K562 (cell line): ENCODE measurements around the gene MCCC1. TPM values are rescaled to one million over a fixed set of nuclear protein-coding genes. Genes with fewer than 3 reads are reported as not detected.

Experiments used
- CBX3 ChIP-seq, 2 experiments: IDR thresholded peaks; 1 replicate in 1 of 2; 2 replicates in 1 of 2; pipeline ENCODE4 v1.6.1; 2012; ENCODE audit warnings: inconsistent platforms in 2 of 2, low read length in 2 of 2, borderline replicate concordance in 1 of 2, control low read depth in 1 of 2
- ETV6 ChIP-seq, 3 experiments: fragments of 150-350 bp in 1 of 3; sonication (generic) in 1 of 3; formaldehyde crosslinking in 1 of 3; IDR thresholded peaks; 2 replicates each; pipeline versions ENCODE4 v1.6.1 to v1.8.0; 2014 to 2022; ENCODE audit warnings: borderline replicate concordance in 2 of 3, low read depth in 2 of 3, antibody characterized with exemption in 1 of 3, low read length in 1 of 3, mild to moderate bottlenecking in 1 of 3, missing genetic modification reagents in 1 of 3
- GATA2 ChIP-seq: sonication (generic); formaldehyde crosslinking; IDR thresholded peaks from 2 replicates; pipeline ENCODE4 v1.4.0; 2020; ENCODE audit warnings: mild to moderate bottlenecking, missing genetic modification reagents
- KDM1A ChIP-seq, 2 experiments: fragments of 450-650 bp; IDR thresholded peaks; 2 replicates each; pipeline ENCODE4 v1.6.1; 2016; ENCODE audit warnings: mild to moderate bottlenecking in 2 of 2
- LCOR ChIP-seq: sonication (generic); formaldehyde crosslinking; IDR thresholded peaks from 2 replicates; pipeline ENCODE4 v1.8.0; 2022; ENCODE audit warnings: mild to moderate bottlenecking, missing genetic modification reagents
- NFYB ChIP-seq: IDR thresholded peaks from 2 replicates; pipeline ENCODE4 v1.6.1; 2011; ENCODE audit warnings: mild to moderate bottlenecking, moderate library complexity; ENCODE audit not compliant: insufficient read length; ENCODE audit errors: extremely low read depth
- NKRF ChIP-seq: fragments of 450-650 bp; IDR thresholded peaks from 2 replicates; pipeline ENCODE4 v1.6.1; 2016; ENCODE audit warnings: borderline replicate concordance
- SOX6 ChIP-seq: fragments of 450-650 bp; IDR thresholded peaks from 2 replicates; pipeline ENCODE4 v1.6.1; 2014; ENCODE audit warnings: mild to moderate bottlenecking
- SP1 ChIP-seq: sonication (generic); formaldehyde crosslinking; IDR thresholded peaks from 2 replicates; pipeline ENCODE4 v1.8.1; 2022; ENCODE audit warnings: mild to moderate bottlenecking, missing genetic modification reagents
- TBP ChIP-seq: optimal IDR thresholded peaks from 2 replicates; pipeline ENCODE3; 2011; ENCODE audit warnings: low read depth, low read length, improper control_type of control experiment
- TFAM ChIP-seq: fragments of 250-450 bp; sonication (Bioruptor Pico); conservative IDR thresholded peaks from 2 replicates; pipeline ENCODE4 v1.5.0; 2021; ENCODE audit warnings: mild to moderate bottlenecking, moderate library complexity
- USF1 ChIP-seq: sonication (generic); formaldehyde crosslinking; IDR thresholded peaks from 2 replicates; pipeline ENCODE4 v1.9.0; 2022; ENCODE audit warnings: mild to moderate bottlenecking, missing genetic modification reagents
- ZBTB33 ChIP-seq: sonication (generic); formaldehyde crosslinking; IDR thresholded peaks from 2 replicates; pipeline ENCODE4 v1.8.1; 2023; ENCODE audit warnings: mild to moderate bottlenecking, missing genetic modification reagents
- ZMIZ1 ChIP-seq, 2 experiments: fragments of 150-350 bp in 1 of 2; IDR thresholded peaks; 2 replicates each; pipeline ENCODE4 v1.6.1; 2012 to 2016; ENCODE audit warnings: low read depth in 2 of 2, low read length in 2 of 2, mild to moderate bottlenecking in 1 of 2, moderate library complexity in 1 of 2
- ZNF583 ChIP-seq: fragments of 250-450 bp; sonication (Bioruptor Pico); IDR thresholded peaks from 2 replicates; pipeline ENCODE4 v1.4.0; 2020
- polyA plus RNA-seq, 8 experiments: library from polyadenylated mRNA; depleted of rRNA in 4 of 8; stranded (reverse) in 5 of 8; unstranded in 3 of 8; fragments of >200 nt; fragmentation: Nextera tagmentation in 2 of 8; fragmentation: Illumina TruSeq in 1 of 8; extraction: Ambion mirVana in 2 of 8; extraction: Trizol in 1 of 8; gene quantifications; 2 replicates each; pipeline versions ENCODE4 v1.2.1 to v1.2.3, GENCODE V29; 2011 to 2014; ENCODE audit warnings: inconsistent platforms in 1 of 8, missing spikeins in 1 of 8
- total RNA-seq, 7 experiments: library from RNA; depleted of rRNA in 6 of 7; stranded (reverse); fragments of >200 nt in 6 of 7; fragmentation: Illumina TruSeq in 2 of 7; extraction: Trizol in 2 of 7; gene quantifications; 2 replicates each; pipeline versions ENCODE4 v1.2.1 to v1.2.3, GENCODE V29; 2011 to 2021; ENCODE audit warnings: low replicate concordance in 1 of 7

The MCCC1 gene
- total and polyA plus RNA-seq, 9 of the 15 experiments (the other 6 are each of a cell fraction or from before 2014, with no cell fraction given): 13.7 to 26.9 (median 23.0) TPM

- TF ChIP-seq NKRF (peak; percentile 92), CBX3 (IDR thresholded peaks at IDR 0.05; ENCODE audit: borderline replicate concordance in 1 of 2, low read length in 2 of 2) (peak in 1 of 2 experiments; percentile 25; a peak in 1 of 3 replicates), ZNF583 (peak; percentile 42; the same call in 1 of the 2 replicates), GATA2 (CRISPR knock-in tag) (no peak), ZBTB33 (CRISPR knock-in tag) (no peak; the same call in 1 of the 2 replicates), ETV6 (IDR thresholded peaks at IDR 0.05; ENCODE audit: borderline replicate concordance in 1 of 2, low read depth in 2 of 2, low read length in 1 of 2) (no peak), ETV6 (CRISPR knock-in tag; IDR thresholded peaks at IDR 0.05; ENCODE audit: borderline replicate concordance) (peak; percentile 19; the same call in 1 of the 2 replicates), KDM1A (IDR thresholded peaks at IDR 0.05) (0 out of 4 replicates have a peak, but pooled peaks of 1 of the 2 experiments have one; percentile 37), TFAM (CRISPR knock-in tag) (no peak), SOX6 (peak; percentile 40; the same call in 1 of the 2 replicates), USF1 (peak; percentile 100), TBP (peak; percentile 78), LCOR (CRISPR knock-in tag) (peak; percentile 91), NFYB (peak; percentile 99), SP1 (peak; percentile 97), ZMIZ1 (IDR thresholded peaks at IDR 0.05; ENCODE audit: low read depth in 2 of 2, low read length in 2 of 2) (peak in 1 of 2 experiments; percentile 65; a peak in 1 of 4 replicates)
These were observed at the start of gene MCCC1 (continued) for GRCh38 chr3:183099026-183099837.
